ENCODE measurements around the gene GPR3.

Gene GPR3

GRCh38 chr1:27358038-27358927 lies 34.1 kb upstream of the GPR3 start:
- no peak for DNase-seq (ENCODE audit: low read depth, low spot score)

DNA sequence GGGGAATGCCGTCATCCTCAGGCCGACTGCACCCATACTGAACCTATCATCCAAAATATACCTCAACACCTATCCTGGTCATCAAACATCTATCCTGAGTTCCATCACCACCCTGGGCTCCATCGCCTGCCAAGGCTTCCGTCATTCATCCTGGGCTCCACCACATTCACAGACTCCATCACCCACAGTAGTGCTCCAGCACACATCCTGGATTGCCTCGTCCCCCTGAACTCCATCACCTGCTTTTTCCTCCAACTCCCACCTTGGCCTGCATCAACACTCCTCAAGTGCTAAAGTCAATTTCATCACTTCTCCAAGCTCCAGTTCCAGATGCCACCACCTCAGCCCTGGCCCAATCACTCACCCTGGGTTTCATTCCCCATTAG lies 33.5 kb upstream of the GPR3 start:
- DNase-seq (ENCODE audit: low read depth, low spot score) = no peak

DNA sequence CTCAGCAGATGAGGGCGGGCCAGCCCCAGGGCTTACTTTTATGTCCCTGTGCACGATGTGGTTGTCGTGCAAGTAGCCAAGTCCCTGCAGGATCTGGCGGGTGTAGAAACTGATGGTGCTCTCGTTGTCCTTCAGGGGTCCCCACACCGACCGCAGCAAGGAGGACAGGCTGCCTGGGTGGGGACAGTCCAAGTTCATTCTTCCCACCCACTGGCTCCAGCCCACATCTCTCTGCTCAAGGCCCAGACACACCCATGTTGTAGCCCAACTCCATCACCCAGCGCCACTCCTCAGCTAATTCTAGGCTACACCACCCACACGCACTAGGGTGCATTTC lies 32.6 kb upstream of the GPR3 start:
- no peak for DNase-seq (ENCODE audit: low read depth, low spot score)

- no peak for DNase-seq (ENCODE audit: low read depth, low spot score)
Observed at GRCh38 chr1:27360159-27361043, 32.0 kb upstream of the GPR3 start.

DNA sequence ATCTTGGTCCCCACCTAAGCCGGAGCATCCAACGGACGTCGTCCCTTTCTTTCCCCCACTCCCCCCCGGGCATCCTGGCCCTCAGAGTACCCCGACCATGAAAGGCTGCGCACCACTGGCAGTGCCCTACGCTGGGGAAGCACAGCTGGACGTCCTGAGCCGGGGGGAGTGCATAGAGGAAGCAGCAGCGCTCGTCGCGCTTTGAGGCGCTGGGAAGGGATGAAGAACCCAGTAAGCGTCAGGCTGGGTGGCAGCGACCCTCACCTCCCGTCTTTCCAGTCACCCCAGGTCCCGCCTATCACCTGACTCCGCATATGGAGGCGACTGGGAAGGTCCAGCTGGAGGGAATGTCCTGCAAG lies 31.4 kb upstream of the GPR3 start:
- DNase-seq (ENCODE audit: low read depth, low spot score) = no peak

GRCh38 chr1:27361553-27361952 lies 30.9 kb upstream of the GPR3 start:
- no peak for DNase-seq (ENCODE audit: low read depth, low spot score)

GRCh38 chr1:27363766-27364695 lies 28.4 kb upstream of the GPR3 start:
- DNase-seq (ENCODE audit: low read depth, low spot score) = no peak

DNA sequence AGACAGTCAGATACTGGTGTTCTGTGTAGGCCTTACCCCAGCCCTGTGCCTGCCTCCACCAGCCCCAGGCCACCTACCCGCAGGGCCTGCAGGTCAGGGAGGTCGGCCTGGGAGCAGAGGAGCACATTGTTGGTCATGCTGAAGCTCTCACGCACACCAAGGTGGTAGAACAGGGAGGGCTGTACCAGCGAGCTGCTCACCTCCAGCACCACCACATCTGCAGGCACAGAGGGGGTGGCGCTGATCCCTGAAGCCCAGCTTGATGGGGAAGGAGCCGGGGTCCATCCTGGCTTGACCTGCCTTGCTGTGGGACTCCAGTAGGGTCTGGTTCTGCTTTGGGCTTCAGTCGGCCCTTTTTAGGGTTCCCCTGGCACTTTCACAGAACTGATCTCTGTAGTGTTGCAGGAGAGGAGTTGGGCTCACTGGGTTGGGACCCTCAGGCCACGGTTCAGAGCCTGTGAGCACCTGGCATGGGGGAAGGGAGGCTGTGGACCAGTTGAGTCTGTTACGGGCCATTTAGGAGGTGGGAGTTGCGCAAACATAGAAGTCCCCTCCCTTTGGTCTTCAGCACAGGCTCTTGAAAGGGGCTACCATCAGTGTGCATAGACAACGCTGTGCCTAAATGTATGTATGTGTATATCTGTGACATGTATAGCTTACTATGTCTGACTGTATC lies 27.6 kb upstream of the GPR3 start:
- no peak for DNase-seq (ENCODE audit: low read depth, low spot score)

DNA sequence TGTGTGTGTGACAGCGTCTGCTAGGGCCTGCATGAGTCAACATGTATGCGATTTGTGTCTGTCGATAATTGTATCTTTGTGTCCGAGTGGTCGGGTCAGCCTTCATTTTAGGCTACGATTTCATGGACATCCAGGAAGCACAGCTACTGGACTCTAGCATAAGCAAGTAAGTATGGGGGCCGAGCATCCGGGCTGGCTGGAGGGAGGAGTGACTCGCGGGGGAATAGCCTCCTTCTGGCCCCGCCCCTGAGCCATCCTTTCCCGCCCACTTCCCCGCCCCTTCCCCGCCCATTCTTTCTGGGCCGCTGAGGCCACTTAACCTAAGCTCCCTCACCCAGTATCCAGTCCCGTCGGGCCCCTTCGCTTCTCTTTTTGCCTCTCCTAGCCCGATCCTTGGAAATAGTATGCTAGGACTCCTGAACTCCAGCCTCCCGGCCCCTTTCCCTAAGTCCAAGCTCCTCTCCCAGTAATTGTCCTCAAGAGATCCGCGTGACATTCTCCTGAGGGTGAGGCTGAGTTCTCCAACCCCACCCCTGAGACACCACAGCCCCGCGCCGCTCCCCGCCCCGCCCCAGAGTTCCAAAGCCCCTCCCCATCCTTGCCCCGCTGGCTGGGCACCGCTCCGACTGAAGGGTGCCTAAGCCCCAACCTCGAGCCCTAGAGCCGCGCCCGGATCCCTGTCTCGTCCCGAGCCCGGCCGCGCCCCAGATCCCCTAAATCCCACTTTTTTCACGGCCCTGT lies 26.9 kb upstream of the GPR3 start:
- peak; percentile 95 for DNase-seq (ENCODE audit: low read depth, low spot score)

GRCh38 chr1:27366113-27366410 lies 26.4 kb upstream of the GPR3 start:
- peak; percentile 90 for DNase-seq (ENCODE audit: low read depth, low spot score)

GRCh38 chr1:27366411-27367159 lies 25.8 kb upstream of the GPR3 start, which contains the start of gene MAP3K6:
Gene MAP3K6 (minus strand): TSS chr1:27366961. CDS start chr1:27366597, 364 bp downstream.
- peak; percentile 88 for DNase-seq (ENCODE audit: low read depth, low spot score)

GRCh38 chr1:27367160-27367650 lies 25.2 kb upstream of the GPR3 start:
- no peak for DNase-seq (ENCODE audit: low read depth, low spot score)

DNA sequence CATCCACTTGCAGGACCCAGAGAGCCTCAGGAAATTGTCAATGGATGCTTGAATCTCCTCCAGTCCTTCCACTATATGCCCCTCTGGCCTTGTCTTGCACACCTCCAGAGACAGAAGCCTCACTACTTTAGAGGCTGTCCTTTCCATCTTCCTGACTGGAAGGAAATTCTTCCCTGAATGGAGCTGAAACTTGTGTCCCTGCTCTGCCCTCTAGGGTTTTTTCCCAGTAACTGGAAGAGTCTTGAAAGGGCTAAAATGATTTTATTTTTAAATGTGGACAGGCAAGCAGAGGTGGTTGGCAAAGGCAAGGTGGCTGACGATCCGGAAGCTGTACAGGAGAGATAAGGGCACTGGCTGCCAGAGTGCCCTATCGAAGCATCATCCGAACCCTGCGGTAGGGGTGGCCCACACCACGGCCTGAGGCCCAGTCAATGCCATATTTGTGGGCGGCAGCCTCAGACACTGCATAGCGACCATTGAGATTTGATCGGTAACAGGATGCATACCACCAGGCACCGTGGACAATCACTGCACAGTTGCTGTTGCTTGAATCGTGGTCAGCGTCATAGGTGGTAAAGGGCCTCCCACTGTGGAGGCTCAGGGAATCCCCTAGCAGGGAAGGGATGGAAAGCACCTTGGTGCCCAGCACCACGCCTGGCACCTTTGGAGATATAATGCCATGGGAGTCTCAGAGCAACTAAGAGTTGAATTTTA lies 23.4 kb upstream of the GPR3 start:
- DNase-seq (ENCODE audit: low read depth, low spot score) = no peak

GRCh38 chr1:27372022-27372807 lies 20.2 kb upstream of the GPR3 start:
- DNase-seq (ENCODE audit: low read depth, low spot score) = no peak

DNA sequence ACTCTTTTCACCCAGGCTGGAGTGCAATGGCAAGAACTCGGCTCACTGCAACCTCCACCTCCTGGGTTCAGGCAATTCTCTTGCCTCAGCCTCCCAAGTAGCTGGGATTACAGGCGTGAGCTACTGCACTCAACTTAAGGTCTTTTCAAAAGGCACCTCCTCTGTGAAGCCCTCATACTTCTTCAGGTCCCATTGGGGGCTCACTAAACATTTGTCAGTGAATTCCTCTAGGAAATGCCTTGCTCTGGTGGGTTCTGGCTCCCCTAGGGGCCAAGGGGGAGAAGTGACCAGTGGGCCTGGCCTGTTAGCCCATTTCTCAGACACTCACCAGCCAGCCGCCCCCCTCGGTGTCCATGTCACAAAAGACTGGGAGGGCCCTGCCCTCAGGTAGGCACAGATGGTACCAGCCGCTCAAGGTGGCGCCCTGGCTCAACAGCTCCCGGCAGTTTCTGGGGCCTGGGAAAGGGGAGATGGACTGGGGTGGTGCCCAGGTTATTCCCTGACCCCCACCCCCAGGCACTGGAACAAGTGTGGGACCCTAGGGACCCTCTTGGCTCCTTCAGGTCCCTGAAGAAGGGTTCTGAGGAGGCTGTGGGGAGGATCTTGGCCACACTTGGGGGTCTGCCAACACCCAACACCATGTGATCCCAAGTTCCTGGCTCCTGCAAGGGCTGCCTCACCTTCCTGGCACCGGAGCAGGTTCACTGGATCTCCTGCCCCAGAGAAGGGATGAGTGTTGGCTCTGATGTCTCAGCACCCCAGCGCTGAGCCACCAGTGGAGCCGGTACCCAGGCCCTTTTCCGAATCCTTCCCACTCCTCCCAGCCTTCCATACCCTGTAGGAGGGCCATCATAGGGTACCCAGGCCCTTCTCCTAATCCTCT lies 19.4 kb upstream of the GPR3 start:
- no peak for DNase-seq (ENCODE audit: low read depth, low spot score)

GRCh38 chr1:27374362-27375086 lies 17.9 kb upstream of the GPR3 start, which contains the start of gene FCN3:
Gene FCN3 (minus strand): TSS chr1:27374824. CDS start chr1:27374818, 6 bp downstream.
- no peak for DNase-seq (ENCODE audit: low read depth, low spot score)

Measured in astrocyte of the hippocampus (primary cell).